SHP77 treated with DMSO at 0.1 percent for 48 hours (cell line): Measurements from ENCODE around the gene MRTFA.

Source experiments
- DNase-seq: peaks from one replicate; lab custom pipeline; 2025; lab: John Stamatoyannopoulos, UW

Gene MRTFA

DNA sequence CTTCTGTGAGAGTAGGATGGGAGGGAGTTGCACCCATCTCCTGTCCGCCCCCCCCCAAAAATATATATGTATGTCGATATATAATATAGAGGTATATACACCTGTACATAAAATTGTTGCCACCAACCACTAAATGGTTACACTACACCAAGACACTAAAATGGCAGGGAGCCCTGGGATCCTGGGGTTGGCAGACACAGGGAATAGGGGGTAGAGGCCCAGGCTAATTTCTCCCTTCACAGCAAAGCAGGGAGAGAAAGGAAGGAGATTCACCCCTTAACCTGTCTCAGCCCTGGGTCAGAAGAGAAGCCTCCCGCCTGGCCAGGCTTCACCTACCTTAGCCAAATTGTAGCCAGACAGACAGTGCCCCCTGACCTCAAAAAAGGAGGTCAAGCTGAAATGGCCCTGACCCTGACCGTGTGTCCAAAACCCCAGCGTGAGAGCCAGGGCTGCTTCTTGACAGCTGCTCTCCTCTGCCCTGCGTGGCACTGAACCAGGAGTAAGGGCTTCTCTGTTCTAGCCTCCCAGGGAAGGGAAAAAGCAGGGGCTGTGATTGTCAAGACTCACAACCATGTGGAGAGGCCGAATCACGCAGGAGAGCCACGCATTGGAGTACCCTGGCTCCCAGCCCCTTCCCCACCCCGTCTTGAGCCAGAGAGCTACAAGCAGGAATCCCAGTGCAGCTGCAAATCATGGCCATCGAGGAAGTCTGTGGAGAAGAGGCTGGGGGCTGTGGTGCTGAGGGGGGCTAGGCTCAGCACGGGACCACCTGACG, 225.6 kb downstream of the MRTFA start:
- no peak for DNase-seq

GRCh38 chr22:40410272-40410671, 226.2 kb downstream of the MRTFA start:
- DNase-seq, result no peak

DNA sequence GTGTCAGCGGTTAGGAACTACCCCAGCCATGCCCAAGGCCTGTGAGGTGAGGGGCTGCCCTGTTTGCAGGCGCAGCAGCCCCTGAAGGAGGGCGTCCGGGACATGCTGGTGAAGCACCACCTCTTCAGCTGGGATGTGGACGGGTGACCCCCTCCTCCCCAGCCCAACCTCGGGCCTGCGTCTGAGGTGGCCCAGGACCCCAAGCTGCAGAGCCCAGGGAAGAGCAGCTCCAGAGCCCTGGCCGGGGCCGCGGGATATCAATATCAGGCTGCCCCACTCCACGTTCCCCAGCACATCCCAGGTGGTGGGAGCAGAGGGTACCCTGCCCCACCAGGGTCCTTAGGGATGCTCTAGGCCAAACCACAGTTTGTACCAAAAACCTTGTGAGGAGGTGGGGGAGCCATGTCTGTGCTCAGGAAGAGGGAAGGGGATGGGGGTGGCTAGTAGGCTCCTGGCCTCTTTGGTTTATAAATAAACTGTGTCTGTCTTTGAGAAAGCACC, 226.9 kb downstream of the MRTFA start:
- no peak for DNase-seq

GRCh38 chr22:40408718-40409612, 227.6 kb downstream of the MRTFA start:
- no peak for DNase-seq

- DNase-seq, result no peak
Measured at GRCh38 chr22:40407831-40408717, 228.4 kb downstream of the MRTFA start.

DNA sequence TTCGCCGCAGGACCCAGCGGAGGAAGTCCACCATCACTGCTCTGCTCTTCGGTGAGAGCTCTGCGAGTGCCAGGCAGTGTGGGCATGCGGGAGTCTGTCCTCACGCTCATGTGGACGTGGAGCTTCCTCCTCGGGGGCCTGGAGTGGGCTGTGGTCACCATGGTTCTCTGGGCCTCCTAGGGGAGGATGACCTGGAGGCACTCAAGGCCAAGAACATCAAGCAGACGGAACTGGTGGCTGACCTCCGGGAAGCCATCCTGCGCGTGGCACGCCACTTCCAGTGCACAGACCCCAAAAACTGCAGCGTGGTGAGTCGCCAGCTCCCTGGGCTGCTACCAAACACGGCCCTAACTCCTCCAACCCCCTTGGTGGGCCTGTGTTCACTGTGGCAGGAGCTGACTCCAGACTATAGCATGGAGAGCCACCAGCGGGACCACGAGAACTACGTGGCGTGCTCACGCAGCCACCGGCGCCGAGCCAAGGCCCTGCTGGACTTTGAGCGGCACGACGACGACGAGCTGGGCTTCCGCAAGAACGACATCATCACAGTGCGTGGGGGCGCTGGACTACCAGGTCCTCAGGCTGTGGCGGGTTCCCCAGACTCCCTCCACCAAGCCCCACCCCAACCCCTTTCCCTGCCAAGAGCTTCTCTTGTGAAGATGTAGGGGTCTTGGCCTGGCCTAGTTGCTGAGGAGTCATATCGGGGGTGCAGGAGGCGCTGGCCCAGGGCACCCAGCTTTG, 229.3 kb downstream of the MRTFA start:
- no peak for DNase-seq

GRCh38 chr22:40406063-40406890, 230.2 kb downstream of the MRTFA start:
- DNase-seq, result no peak

GRCh38 chr22:40405178-40406062, 231.1 kb downstream of the MRTFA start:
- DNase-seq, result no peak

GRCh38 chr22:40404251-40405177, 232.0 kb downstream of the MRTFA start:
- DNase-seq, result no peak

DNA sequence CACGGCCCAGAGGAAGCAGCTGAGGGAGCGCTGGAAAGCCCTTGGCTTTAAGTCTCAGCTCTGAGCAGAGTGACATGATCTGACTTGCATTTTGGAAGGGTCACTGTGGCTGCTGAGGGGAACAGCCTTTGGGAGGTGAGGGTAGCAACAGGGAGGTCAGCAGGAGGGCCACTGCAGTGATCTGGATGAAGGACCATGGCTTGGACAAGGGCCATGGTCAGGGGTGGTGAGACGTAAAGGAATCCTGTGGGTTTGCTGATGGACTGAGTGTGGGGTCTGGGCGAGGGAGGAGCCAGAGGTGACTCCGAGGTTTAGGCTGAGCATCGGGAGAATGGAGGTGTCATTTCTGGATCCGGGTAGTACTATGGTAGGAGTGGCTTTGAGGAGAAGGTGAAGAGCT, 232.9 kb downstream of the MRTFA start:
- no peak for DNase-seq

DNA sequence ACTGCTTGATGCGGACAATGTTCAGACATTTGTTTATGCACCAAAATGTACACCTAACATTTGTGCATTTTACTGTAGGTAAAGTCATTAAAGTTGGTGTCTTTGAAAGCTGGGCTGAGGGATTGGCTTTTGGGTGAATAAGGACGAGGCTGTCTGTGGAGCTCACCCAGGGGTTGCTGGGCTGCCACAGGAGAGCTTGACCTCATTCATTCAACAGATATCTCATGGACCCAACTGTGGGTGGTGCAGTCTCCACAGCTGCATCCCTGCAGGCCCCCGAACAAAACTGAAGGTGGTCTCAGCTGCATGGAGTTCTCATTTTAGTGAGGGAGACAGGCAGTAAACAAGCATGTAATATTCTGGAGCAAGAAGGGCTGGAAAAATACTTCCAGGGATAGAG, 233.4 kb downstream of the MRTFA start:
- no peak for DNase-seq

GRCh38 chr22:40401981-40402406, 234.5 kb downstream of the MRTFA start:
- DNase-seq, result no peak

- DNase-seq, result no peak
Measured at GRCh38 chr22:40401532-40401931, 235.0 kb downstream of the MRTFA start.

- DNase-seq, result no peak
Measured at GRCh38 chr22:40400159-40400558, 236.4 kb downstream of the MRTFA start.

GRCh38 chr22:40399621-40400020, 236.9 kb downstream of the MRTFA start:
- DNase-seq, result no peak

GRCh38 chr22:40397396-40397795, 239.1 kb downstream of the MRTFA start:
- DNase-seq, result no peak

- no peak for DNase-seq
Measured at GRCh38 chr22:40396882-40397281, 239.6 kb downstream of the MRTFA start.

GRCh38 chr22:40395607-40396006, 240.9 kb downstream of the MRTFA start:
- DNase-seq, result no peak
